Activated T-helper 1 cell treated with anti-CD3 and anti-CD28 coated beads, Interleukin-12 subunit alpha, Interleukin-12 subunit beta, Interleukin-2, Interleukin-4 antibody, amounts not matched to agents 30 ng/mL and 10 ng/mL and 1 ng/mL, durations not matched to agents 14 hours and 24 hours and 36 hours (primary cell): ENCODE measurements around the gene CPAMD8. TPM values are rescaled to one million over a fixed set of nuclear protein-coding genes. Genes with fewer than 3 reads are reported as not detected.

ENCODE experiments used
- DNase-seq: peaks from one replicate; pipeline ENCODE4 v3.0.0; 2021; ENCODE audit warnings: low spot score
- H3K27ac Mint-ChIP-seq: one replicate; pipeline ENCODE4 v1.8.0; 2021; ENCODE audit warnings: mild to moderate bottlenecking, mixed read lengths
- H3K27me3 Mint-ChIP-seq: one replicate; pipeline ENCODE4 v1.8.0; 2022; ENCODE audit warnings: mild to moderate bottlenecking, moderate library complexity, mixed read lengths; ENCODE audit not compliant: insufficient read depth
- H3K36me3 Mint-ChIP-seq: one replicate; pipeline ENCODE4 v1.8.0; 2021; ENCODE audit warnings: low read depth, mixed read lengths
- H3K4me1 Mint-ChIP-seq: one replicate; pipeline ENCODE4 v1.8.0; 2021; ENCODE audit warnings: low read depth, mixed read lengths
- H3K4me3 Mint-ChIP-seq: one replicate; pipeline ENCODE4 v1.8.0; 2021; ENCODE audit warnings: mild to moderate bottlenecking, moderate library complexity, mixed read lengths
- H3K9me3 Mint-ChIP-seq: one replicate; pipeline ENCODE4 v1.8.0; 2021; ENCODE audit warnings: mixed read lengths
- intact Hi-C: fragments of 100-400 bp; cut with micrococcal nuclease; formaldehyde crosslinking; loops from one replicate; pipeline ENCODE4 v1.15.1; 2024
- total RNA-seq: library from RNA; stranded (reverse); gene quantifications from 2 replicates; pipeline ENCODE4 v1.2.3, GENCODE V29; 2022

Gene CPAMD8
- total RNA-seq, 1 donor from 2014 or later = 0.18 TPM

DNA sequence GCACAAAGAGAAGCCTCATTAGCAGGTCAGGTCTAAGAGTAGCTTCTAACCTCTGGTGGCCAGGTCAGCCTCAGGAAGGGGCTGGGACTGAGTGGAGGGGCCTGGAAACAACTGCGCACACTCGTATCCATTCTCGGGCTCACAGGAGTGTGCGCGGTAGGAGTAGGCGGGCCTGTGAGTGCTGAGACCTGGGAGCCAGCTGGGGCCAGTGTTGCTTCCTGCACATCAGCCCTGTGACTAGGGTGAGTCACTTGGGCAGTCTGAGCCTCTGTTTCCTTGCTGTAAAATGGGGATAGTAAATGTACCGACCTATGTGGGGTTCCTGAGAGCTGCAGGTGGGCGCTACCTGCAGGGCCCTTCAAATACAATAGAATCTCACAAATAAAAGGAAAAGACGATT is 170.5 kb downstream of the CPAMD8 start:
- H3K27ac Mint-ChIP-seq = no peak overlapping the region
- H3K27me3 Mint-ChIP-seq = no peaks in the 10 kb centered on the region
- H3K9me3 Mint-ChIP-seq = no peaks in the 10 kb centered on the region
- H3K4me1 Mint-ChIP-seq = no peaks in the 10 kb centered on the region
- intact Hi-C loops = no loop called here
- no peak for DNase-seq
- H3K4me3 Mint-ChIP-seq = no peak overlapping the region
- H3K36me3 Mint-ChIP-seq = peaks cover 16% of the 10 kb centered on the region

GRCh38 chr19:16853066-16853465 is 173.5 kb downstream of the CPAMD8 start:
- Mint-ChIP-seq H3K27me3 (no peaks in the 10 kb centered on the region), H3K4me1 (no peaks in the 10 kb centered on the region), H3K27ac (no peak overlapping the region), H3K9me3 (no peaks in the 10 kb centered on the region), H3K36me3 (peaks cover 19% of the 10 kb centered on the region), H3K4me3 (no peak overlapping the region)
- DNase-seq = no peak
- intact Hi-C loops = no loop called here

- H3K36me3 Mint-ChIP-seq = peaks cover 23% of the 10 kb centered on the region
- H3K27me3 Mint-ChIP-seq = no peaks in the 10 kb centered on the region
- H3K4me1 Mint-ChIP-seq = no peaks in the 10 kb centered on the region
- DNase-seq = no peak
- no peak overlapping the region for H3K4me3 Mint-ChIP-seq
- H3K9me3 Mint-ChIP-seq = no peaks in the 10 kb centered on the region
- intact Hi-C loops = no loop called here
- no peak overlapping the region for H3K27ac Mint-ChIP-seq
Observed at GRCh38 chr19:16851031-16851712, 175.4 kb downstream of the CPAMD8 start.

GRCh38 chr19:16850133-16850532 is 176.5 kb downstream of the CPAMD8 start:
- H3K27ac Mint-ChIP-seq = no peak overlapping the region
- peaks cover 24% of the 10 kb centered on the region for H3K36me3 Mint-ChIP-seq
- no peaks in the 10 kb centered on the region for H3K4me1 Mint-ChIP-seq
- DNase-seq = no peak
- H3K9me3 Mint-ChIP-seq = no peaks in the 10 kb centered on the region
- no peak overlapping the region for H3K4me3 Mint-ChIP-seq
- intact Hi-C loops = no loop called here
- H3K27me3 Mint-ChIP-seq = no peaks in the 10 kb centered on the region

- peaks cover 23% of the 10 kb centered on the region for H3K36me3 Mint-ChIP-seq
- intact Hi-C loops = no loop called here
- no peak overlapping the region for H3K4me3 Mint-ChIP-seq
- no peaks in the 10 kb centered on the region for H3K27me3 Mint-ChIP-seq
- H3K4me1 Mint-ChIP-seq = no peaks in the 10 kb centered on the region
- H3K27ac Mint-ChIP-seq = no peak overlapping the region
- no peaks in the 10 kb centered on the region for H3K9me3 Mint-ChIP-seq
- DNase-seq = no peak
Observed at GRCh38 chr19:16849168-16849567, 177.4 kb downstream of the CPAMD8 start.

DNA sequence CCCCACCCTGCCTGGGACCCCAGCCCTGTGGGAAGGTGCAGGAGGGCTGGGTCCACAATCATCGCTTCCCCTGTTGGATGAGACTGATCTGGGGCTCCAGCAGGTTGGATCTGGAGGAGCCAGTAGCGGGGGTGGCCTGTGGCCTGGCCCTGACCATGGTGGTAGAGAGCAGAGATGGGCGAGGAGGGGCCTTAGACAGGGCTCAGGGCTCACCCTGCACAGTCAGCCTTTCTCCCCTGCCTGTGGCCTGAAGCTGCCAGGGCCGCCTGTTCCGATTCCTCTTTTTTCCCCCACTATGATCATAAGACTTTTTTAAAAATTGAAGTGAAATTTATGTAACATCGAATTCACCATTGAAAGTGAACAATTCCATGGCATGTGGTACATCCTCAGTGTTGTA is 179.2 kb downstream of the CPAMD8 start:
- no peak overlapping the region for H3K4me3 Mint-ChIP-seq
- intact Hi-C loops = no loop called here
- peaks cover 22% of the 10 kb centered on the region for H3K36me3 Mint-ChIP-seq
- no peaks in the 10 kb centered on the region for H3K9me3 Mint-ChIP-seq
- H3K4me1 Mint-ChIP-seq = no peaks in the 10 kb centered on the region
- DNase-seq = no peak
- H3K27me3 Mint-ChIP-seq = no peaks in the 10 kb centered on the region
- H3K27ac Mint-ChIP-seq = no peak overlapping the region

GRCh38 chr19:16846901-16847300 is 179.7 kb downstream of the CPAMD8 start:
- Mint-ChIP-seq H3K9me3 (no peaks in the 10 kb centered on the region), H3K4me3 (no peak overlapping the region), H3K4me1 (no peaks in the 10 kb centered on the region), H3K27ac (no peak overlapping the region), H3K36me3 (peaks cover 22% of the 10 kb centered on the region), H3K27me3 (no peaks in the 10 kb centered on the region)
- intact Hi-C loops = no loop called here
- DNase-seq = no peak

Other genes with a start within 250 kb of the CPAMD8 start
- gene SIN3B, start 197.4 kb downstream of the CPAMD8 start, total RNA-seq = 44.6 and 45.1 TPM in 2 replicates
- gene F2RL3, start 137.8 kb downstream of the CPAMD8 start, total RNA-seq = not detected in 2 replicates
- gene HAUS8, start 48.6 kb upstream of the CPAMD8 start, total RNA-seq = 32.8 and 34.9 TPM in 2 replicates
- gene MYO9B, start 49.0 kb upstream of the CPAMD8 start, total RNA-seq = 134 and 137 TPM in 2 replicates
- gene USE1, start 188.5 kb upstream of the CPAMD8 start, total RNA-seq = 34.6 and 36.0 TPM in 2 replicates
- 17.0 and 19.6 TPM in 2 replicates for gene OCEL1, start 199.4 kb upstream of the CPAMD8 start, total RNA-seq
- 14.3 and 14.4 TPM in 2 replicates for gene NR2F6, start 219.1 kb upstream of the CPAMD8 start, total RNA-seq
- gene USHBP1, start 237.9 kb upstream of the CPAMD8 start, total RNA-seq = 0.10 and 0.26 TPM in 2 replicates
- 114 and 120 TPM in 2 replicates for gene BABAM1, start 240.6 kb upstream of the CPAMD8 start, total RNA-seq